HG02763 (cell line): ENCODE measurements around the gene FRMPD4.

Experiments used
- ATAC-seq: cut with Tn5 transposase; IDR thresholded peaks from one replicate; pipeline ENCODE4 v1.9.1; 2021; ENCODE audit warnings: mild to moderate bottlenecking, moderate library complexity; ENCODE audit not compliant: unreplicated experiment

FRMPD4 gene

DNA sequence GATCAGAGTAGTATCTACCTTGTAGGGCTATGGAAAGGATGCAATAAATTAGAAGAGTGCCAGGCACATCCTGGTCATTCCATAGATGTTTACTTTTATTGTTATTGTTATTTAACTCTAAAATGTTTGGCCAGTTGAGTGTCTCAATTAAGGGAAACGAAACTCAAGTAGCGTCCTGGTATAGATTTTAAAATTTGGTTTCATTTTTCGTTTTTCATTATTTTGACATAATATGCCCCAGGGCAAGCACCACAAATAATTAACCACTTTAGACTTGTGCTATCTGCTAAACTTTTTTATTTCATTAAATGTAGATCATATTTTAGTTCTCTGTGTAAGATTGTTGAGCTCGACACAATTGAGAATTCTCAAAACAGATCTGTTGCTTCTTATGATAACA lies 473.2 kb downstream of the FRMPD4 start:
- ATAC-seq = no peak

DNA sequence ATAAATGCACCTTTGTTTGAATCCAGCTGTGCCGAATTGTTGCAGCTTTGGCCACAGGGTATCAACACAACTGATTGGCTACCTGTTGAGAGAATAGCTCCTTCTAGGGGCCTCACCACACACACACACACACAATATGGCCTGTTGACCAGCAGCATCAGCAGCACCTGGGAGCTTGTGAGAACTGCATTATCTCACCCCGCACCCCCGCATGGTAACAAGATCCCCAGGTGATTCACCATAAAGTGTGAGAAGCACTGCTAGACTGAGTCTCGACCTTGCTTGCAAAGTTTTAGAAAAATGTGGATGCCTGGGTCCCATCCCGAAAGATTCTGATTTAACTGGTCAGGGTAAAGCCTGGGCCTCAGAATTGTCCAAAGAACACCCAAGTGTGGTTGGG lies 476.0 kb downstream of the FRMPD4 start:
- ATAC-seq = no peak

DNA sequence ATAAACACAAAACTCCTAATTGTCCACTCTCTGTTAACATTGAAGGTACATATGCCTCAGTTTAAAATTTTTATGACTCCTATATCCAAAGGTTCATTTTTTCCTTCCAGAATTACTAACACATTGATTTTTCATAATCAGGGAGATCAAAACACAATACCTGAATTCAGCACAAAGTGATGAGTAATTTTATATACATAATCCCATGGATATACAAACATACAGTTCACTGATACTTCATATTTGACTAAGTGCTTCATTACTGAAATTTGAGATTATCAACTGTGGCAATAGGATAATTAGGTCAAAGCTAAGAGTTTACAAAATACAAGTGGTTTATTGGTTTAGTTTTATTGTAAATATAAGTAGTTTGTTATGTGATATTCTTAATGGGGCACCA lies 476.8 kb downstream of the FRMPD4 start:
- ATAC-seq = no peak

DNA sequence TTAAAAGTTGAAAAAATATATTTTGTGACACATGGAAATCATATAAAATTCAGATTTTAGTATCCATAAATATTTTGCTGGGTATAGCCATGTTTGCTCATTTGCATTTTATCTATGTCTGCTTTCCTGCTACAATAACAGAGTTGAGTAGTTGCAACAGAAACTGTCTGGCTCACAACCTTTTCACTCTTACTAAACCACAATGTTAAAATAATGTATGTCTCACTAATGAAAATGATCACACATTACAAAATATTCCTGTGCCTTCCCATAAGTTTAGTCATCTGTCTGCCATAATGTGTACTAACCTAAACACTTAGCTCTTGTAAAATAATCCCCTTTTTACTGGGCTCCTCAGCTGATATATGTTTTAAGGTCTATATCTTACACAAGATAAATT lies 479.0 kb downstream of the FRMPD4 start:
- no peak for ATAC-seq

DNA sequence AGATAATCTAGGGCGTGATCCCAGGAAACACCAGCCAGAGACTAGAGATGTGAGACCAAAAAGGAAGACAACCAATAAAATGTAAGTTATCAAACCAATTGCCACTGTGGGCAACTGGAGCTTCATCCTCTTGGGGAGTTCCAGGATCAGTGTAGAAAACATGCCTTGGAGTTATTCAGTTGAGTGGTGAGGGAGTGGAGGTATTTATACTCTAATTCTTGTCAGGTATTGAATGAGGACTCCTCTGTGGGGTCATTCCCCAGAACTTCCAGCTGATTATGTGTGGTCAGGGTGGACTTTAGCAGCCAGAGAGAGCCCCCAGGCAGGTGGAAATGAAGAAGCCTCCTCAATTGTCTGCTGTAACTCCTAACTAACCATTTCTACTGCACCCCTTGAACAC lies 509.0 kb downstream of the FRMPD4 start:
- no peak for ATAC-seq

DNA sequence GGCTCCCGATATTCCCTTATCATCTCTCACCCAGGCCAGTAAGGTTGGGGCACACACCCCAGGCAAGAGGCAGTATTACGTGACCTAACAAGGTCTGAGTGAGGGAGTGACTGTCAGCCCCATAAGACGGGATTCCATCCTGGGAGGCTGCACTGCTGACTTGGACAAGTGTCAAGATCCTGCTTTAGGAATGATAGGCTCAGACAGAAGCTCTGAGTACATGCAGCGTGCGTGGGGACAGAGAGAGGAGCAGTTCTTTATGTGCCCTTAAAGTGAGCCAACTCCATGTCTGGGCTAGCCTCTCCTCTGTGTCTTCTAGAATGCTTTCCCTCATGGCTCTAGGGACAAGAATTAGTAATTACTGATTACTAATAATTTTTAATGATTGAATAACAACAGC lies 510.7 kb downstream of the FRMPD4 start:
- no peak for ATAC-seq

DNA sequence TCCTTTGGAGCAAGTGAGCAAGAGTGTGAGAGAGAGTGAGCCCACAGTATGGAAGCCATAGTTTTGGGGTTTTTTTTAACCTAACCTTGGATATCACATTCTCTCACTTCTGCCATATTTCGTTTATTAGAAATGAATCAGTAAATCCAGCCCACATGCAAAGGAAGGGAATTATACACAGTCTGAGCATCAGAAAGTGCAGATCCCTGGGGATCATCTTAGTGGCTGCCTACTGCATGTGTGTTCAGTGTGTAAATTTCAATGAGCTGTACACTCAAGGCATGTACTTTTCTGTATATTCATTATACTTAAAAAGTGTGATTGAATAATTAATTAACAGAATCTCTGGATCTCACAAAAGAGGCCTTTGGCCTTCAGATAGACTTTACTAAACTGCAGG lies 519.2 kb downstream of the FRMPD4 start:
- no peak for ATAC-seq

DNA sequence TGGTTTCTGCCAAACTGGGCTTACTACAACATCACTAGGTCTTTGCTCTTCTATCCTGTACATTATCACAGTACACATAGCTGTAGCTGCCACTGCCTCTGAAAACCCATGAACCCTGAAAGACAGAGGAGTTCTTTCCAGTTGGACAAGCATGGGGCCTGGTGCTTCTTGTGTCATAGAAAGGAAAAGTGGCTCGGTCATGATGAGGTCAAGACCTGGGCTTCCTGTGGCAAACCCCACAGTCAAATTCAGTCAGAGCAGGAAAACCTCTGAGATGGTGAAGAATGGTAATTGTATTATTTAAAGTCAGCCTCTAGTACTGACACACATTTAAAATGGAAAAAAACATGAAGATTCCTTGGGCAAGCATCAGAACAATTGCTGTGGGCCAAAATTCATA lies 519.6 kb downstream of the FRMPD4 start:
- peak; percentile 67 for ATAC-seq

DNA sequence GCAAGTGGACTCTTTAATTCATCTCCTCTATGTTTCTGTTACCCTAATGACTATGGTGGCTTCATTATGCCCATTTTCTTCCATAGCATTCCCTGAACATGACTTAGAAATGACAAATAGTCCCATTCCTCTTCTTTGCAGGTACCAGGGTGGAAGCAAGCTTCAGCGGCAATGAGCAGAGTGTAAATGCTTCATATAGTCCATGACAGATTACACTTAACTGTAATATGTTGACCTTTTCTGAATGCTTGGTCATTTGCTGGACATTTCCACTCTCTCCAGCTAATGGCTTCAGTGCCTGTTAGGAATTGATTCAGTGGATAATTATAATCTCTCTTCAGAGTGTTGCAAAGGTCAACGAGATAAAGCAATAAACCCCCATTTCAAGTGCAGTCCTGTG lies 523.2 kb downstream of the FRMPD4 start:
- ATAC-seq = no peak

DNA sequence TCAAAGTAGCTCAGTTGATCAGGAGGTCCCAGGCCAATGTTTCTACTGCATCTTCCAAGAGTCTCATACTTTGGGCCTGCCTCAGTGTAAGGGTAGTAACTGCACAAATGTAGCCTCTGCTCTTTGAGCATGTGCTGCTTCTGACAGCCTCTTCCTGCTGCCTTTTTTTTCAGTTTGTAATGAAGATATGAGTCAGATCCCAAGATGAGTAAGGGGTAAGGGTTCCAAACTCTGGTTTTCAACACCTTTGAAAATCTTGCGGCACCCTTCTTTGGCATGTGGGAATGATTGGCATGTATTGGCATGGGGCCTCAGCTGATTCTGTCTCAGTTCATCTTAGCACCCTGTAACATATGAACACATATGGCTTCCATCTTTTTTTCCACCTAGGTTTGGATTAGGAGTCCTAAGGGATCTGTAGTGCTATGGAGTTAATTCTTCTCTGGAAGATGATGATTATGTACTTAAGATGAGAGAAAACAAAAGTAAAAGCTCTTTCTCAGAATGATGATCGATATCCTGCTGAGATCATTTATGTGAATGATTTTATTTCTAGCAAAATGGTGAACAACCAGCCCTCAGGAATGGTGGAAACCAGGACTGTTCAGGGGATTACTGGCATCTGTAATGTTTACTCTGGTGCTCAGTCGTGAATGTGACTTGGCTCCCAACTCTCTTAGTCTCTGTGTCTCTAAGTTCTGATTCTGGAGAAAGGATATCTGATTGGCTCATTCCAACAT lies 534.3 kb downstream of the FRMPD4 start:
- ATAC-seq = no peak

DNA sequence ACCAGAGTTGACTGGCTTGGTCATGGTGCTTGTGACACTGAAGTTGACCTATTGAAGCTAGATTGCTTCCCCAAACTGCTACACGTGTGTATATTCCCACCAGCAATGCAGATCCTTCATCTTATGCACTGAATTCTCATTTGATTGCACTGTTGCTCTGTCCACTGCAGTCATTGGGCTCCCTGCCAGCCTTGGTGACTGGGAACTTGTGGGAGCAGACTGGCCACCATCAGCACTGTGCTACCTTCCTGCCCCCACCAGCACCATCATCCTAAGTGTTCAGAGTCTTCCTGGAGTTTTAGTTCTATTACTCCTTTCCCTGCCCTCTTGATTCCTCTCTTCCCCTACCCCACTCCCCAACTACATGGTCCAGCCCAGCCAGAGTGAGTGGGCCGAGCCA lies 535.2 kb downstream of the FRMPD4 start:
- no peak for ATAC-seq

DNA sequence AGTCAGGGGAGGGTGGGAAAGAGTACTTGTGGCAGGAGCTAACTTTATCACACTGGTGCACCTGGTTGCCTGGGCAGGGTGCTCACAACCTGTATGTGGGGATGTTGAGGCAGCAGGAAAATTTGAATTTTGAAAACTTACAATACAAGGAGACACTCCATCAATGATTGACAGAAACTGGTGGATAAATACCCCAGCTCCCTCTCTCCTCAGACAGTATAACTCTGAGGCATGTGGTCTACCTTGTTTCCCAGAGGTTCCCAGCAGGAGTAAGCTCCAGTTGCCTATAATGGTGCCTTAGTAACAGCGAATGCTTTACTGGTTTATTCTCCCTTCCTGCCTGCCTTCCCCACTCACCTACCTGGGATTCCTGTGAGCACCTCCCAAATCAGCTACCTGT lies 541.2 kb downstream of the FRMPD4 start:
- no peak for ATAC-seq

DNA sequence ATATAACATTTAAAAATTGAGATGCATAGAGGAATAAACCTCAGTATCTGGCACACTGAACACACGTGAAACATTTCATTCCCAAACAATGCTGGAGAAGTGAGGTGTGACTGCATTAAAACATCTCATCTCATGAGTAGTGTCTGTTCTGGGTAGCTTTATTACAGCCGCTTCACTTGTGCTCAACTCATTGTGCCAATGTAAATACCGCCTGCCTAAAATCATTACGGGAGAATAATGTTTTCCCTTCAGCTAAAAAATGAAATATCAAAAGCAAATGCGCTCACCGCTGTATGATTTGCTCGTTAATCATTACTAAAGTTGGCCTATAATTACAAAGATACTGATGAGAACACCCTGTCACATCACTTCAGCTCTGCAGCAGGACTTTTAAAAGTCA lies 542.8 kb downstream of the FRMPD4 start:
- ATAC-seq = no peak

DNA sequence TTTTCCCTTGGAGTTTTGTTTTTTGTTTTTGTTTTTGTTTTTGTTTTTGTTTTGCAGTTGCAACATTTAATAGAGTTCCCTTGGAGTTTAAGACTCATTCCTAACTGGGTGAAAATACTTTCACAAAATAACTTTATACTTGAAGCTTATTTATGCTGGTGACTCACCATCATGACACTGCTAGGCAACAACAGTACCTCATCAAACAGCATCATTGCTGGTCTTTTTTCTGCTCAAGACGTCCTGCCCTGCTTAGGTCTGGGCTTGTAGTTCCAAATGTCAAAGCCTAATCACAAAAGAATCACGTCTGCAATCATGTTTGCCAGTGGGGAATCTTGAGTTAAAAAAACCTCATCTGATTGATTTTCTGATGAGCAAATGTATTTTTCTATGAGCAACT lies 547.3 kb downstream of the FRMPD4 start:
- ATAC-seq = no peak

DNA sequence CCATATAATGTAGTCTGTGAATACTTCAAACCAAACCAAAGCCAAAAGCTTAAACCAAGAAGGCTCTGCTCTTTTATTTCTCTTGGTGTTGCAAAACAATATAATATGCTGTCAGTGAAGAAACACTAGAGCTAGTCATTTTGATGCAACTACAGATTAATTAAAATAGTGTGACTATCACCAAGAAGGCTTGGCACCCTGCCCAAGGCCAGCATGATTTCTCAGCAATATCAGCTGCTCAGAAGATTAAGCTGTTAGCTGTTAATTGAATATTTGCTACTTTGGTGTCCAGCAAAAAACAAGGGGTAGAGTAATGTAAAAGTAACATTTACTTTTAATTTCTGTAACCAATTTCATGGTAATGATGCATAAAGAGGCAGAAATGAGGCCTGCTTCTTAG lies 548.1 kb downstream of the FRMPD4 start:
- ATAC-seq = no peak

DNA sequence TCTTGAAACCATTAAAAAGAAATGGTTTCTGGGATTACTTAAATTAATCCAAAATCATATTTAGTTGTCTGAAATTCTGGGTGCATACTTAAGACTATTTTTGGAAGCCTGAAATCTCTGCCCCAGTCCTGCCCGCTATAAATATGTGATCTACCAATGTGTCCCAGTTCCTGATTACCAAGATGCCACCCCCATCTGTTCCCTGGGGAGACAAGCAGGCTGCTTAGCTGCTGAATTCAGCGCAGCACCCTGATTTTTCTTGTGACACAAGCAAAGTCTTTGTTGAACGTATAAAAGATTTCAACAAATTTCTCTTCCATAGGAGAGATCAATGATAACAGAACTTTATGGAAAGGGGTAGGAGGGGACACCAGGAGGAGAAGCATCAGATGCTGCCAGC lies 552.4 kb downstream of the FRMPD4 start:
- no peak for ATAC-seq

DNA sequence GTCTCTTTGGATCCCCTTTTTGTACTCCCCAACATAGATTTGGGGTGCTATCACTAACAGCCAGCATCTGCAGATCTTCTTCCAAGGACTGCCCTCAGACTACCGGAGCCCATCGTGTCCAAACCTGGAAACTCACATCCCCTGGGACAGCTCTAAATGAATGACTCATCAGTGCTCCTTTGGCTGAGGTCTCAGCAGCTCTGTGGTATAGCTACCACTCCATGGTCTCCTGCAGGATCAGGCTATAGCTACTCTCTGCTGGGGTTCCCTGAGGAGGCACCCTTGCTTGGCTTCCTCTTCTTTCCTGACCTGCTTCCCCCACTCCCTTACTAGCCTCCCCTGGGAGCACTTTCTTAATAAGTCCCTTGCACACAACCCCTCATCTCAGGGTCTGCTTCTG lies 555.5 kb downstream of the FRMPD4 start:
- ATAC-seq = no peak

DNA sequence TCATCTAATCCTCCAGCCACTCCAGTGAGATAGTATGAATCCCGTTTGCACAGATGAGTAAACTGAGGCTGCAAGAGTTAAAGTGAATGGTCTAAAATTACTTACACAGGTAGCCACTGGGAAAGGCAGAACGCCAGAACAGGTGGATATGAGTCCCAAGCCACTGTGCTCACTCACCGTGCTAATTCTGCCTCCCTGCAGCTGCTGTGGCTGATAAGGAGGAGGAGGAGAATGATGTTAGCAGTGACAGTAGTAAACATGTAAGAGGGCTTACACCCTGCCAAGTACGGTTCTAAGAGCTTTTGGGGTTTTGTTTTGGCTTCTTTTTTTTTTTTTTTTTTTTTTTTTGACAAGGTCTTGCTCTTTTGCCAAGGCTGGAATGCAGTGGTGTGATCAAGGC lies 562.5 kb downstream of the FRMPD4 start:
- no peak for ATAC-seq

DNA sequence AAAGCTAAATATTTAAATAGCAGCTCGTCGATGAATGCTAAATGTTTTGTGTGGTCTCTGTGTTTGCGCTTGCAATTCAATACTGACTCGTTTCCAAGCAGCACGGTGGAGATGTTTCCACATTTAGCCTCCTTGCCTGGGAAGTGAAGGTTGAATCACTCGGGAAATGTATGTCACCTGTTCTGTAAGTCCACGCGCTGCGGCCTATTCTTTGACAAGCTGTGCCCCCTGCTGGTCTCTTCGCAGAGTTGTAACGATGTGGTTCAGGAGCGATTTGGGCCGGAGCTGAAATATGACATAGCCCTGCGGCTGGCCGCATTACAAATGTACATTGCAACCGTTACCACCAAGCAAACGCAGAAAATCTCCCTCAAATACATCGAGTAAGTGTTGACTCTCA lies 563.4 kb downstream of the FRMPD4 start:
- no peak for ATAC-seq

DNA sequence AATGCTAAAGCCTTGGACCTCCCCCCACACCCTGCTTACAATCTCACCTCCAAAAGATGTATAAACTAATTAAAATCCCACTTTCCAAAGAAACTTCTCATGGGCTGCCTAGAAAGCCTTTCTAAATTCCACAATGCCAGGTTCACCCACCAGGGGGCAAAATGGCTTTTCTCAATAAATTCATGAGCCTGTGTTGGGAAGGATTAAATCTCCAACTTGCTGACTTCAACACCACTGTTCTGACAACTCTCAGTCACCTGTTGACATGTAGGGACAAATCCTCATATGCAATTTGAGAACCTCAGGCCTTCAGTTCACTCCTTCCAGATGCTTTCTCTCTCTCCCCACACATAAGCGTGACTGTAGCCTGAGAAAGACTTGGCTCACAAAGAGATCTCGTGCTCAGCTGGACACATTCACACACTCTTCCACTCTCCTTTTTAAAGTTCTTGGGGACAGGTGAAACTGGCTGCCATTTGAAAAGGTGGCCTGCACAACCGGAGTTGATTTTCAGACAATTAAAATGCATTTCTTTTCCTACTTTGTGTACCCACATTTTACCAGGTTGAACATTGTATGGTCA lies 564.3 kb downstream of the FRMPD4 start:
- ATAC-seq = no peak

DNA sequence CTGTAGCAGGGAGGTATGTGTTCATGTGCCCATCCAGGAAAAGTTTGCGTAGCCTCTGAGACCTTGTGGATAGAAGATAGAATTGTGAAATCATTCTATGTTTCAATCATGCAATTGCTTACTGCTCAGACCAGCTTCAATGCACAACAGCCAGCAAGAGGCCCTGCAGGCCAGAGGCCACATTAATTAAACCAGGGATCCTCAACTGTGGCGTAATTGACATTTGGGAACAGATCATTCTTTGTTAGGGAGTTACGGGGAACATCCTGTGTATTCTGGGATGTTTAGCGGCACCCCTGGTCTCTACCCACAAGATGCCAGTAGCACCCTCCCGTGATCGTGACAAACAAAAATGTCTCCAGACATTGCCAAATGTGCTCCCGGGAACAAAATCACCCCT lies 566.4 kb downstream of the FRMPD4 start:
- ATAC-seq = no peak

DNA sequence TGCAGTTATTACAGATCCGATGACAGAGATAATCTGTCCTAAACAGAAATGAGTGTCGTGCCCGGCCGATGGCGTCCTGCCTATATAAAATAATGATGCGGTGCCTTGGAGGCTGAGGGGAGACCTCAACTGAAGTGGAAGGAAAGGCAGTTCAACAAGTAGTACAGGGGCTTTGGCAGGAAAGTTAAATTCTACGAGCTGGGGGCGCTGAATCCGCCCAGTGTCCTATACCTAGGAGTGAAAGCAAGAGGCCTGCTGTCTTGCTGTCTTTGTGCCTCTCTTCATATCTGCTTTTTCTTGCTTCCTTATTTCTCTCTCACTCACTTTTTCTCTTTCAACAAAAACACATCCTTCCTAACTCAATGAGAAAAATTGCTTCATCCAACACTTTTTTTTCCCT lies 570.8 kb downstream of the FRMPD4 start:
- ATAC-seq = no peak

DNA sequence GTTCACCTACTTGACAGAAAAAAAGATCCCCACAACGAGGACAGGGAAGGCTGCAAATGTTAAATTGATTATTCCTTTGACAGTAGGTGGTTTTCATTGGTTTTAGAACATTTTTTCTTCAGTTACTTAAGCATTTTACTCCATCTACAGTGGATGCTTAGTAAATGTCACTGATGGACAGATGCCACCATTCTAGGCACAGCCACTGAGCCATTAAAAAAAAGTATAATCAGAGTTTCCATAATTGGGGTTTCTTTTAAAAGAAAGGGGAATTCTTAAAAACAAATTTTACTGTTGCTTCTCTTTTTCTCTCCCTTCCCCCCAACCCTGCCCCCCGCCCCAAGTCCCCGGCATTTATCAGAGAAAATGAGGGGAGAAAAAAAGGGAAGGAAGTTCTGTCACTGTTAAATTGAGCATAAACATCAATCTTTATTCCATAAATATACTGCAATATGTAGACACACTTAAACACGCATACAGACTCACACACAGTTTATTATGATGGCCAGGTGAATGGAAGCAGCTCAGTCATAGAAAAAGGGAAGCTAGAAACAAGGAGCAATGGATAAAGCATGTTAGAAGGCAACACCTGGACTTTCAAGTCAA lies 573.3 kb downstream of the FRMPD4 start:
- no peak for ATAC-seq
